Measurements from ENCODE around the gene FGF11. TPM values are rescaled to one million over a fixed set of nuclear protein-coding genes. Genes with fewer than 3 reads are reported as not detected.

Gene FGF11
- total and polyA plus RNA-seq, 2 of the 4 experiments (the other 2 are of a cell fraction), result 0.18 to 1.1 TPM

DNA sequence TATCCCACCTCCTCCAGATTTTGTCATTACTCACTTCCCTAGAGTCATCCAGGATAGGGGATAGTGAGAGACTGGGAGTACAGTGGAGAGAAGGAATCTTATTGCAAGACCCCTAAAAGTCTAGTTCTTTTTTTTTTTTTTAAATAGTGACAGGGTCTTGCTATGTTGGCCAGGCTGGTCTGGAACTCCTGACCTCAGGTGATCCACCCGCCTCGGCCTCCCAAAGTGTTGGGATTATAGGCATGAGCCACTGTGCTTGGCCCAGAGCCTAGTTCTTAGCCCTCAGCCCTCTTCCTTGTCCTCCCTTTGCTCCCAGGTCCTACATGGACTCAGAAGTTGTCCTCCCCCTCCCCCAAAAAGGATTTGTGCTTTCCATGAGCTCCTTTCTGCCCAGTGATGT, 2.8 kb downstream of the FGF11 start:
- Histone ChIP-seq H2AFZ (replicated peaks; ENCODE audit: low read length, poor library complexity) (no peak overlapping the region), H2AK5ac (ENCODE audit: low read depth, low read length) (no peak overlapping the region), H4K91ac (ENCODE audit: insufficient read depth, low read depth, low read length) (no peak overlapping the region), H2BK5ac (ENCODE audit: low read depth, low read length, poor library complexity, severe bottlenecking) (no peak overlapping the region), H2BK15ac (ENCODE audit: low read depth, low read length) (no peak overlapping the region), H3K4me1 (ENCODE audit: control insufficient read depth, insufficient read depth, low read length) (peaks cover 22% of the 10 kb centered on the region), H3K79me1 (ENCODE audit: low read depth in 1 of 2, low read length in 2 of 2) (no peaks in the 10 kb centered on the region), H3K56ac (ENCODE audit: extremely low read depth, insufficient read depth, low read length) (no peak overlapping the region), H4K8ac (ENCODE audit: low read depth in 2 of 2, low read length in 2 of 2) (no peak overlapping the region), H3K4me3 (ENCODE audit: insufficient read depth, low read depth, low read length) (no peak overlapping the region), H3K9me1 (ENCODE audit: insufficient read depth, low read length) (0 out of 2 replicates have a peak, but pooled peaks cover 8% of the 10 kb centered on the region), H3K18ac (ENCODE audit: low read depth, low read length) (no peak overlapping the region), H3K36me3 (ENCODE audit: control insufficient read depth, insufficient read depth, low read length) (no peaks in the 10 kb centered on the region), H2BK20ac (ENCODE audit: low read depth, low read length) (no peak overlapping the region), H3K27ac (ENCODE audit: insufficient read depth, low read length) (no peak overlapping the region), H3K9me3 (ENCODE audit: control insufficient read depth, insufficient read depth, low read length) (no peaks in the 10 kb centered on the region), H2BK120ac (ENCODE audit: low read depth, low read length) (no peak overlapping the region), H3K4ac (ENCODE audit: low read depth, low read length) (no peak overlapping the region), H3K9ac (ENCODE audit: low read depth, low read length) (no peak overlapping the region), H4K5ac (ENCODE audit: low read depth, low read length) (no peak overlapping the region), H3K4me2 (ENCODE audit: low read depth, low read length) (no peak overlapping the region), H3K23ac (ENCODE audit: low read depth, low read length) (no peak overlapping the region), H4K20me1 (ENCODE audit: insufficient read depth, low read length) (0 out of 2 replicates have a peak, but pooled peaks cover 3% of the 10 kb centered on the region), H3K27me3 (ENCODE audit: control insufficient read depth, insufficient read depth, low read length) (peaks cover 50% of the 10 kb centered on the region), H3K14ac (replicated peaks; ENCODE audit: low read depth, low read length) (no peak overlapping the region), H2AK9ac (replicated peaks; ENCODE audit: low read depth, low read length, poor library complexity) (no peak overlapping the region)
- in situ Hi-C loops (cut with MboI; ENCODE audit: low sequenced_read_pairs) (no loop called here), dilution Hi-C loops (cut with HindIII; ENCODE audit: low sequenced_read_pairs, unreplicated experiment) (no loop called here), intact Hi-C loops (cut with micrococcal nuclease) (no loop called here)
- DNase-seq (no peak), ATAC-seq (ENCODE audit: low read depth) (no peak)
- TF ChIP-seq, protein P1, sequence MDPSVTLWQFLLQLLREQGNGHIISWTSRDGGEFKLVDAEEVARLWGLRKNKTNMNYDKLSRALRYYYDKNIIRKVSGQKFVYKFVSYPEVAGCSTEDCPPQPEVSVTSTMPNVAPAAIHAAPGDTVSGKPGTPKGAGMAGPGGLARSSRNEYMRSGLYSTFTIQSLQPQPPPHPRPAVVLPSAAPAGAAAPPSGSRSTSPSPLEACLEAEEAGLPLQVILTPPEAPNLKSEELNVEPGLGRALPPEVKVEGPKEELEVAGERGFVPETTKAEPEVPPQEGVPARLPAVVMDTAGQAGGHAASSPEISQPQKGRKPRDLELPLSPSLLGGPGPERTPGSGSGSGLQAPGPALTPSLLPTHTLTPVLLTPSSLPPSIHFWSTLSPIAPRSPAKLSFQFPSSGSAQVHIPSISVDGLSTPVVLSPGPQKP (IDR thresholded peaks at IDR 0.05; ENCODE audit: borderline replicate concordance, low read depth, low read length), result no peak
- TF ChIP-seq, protein P2, sequence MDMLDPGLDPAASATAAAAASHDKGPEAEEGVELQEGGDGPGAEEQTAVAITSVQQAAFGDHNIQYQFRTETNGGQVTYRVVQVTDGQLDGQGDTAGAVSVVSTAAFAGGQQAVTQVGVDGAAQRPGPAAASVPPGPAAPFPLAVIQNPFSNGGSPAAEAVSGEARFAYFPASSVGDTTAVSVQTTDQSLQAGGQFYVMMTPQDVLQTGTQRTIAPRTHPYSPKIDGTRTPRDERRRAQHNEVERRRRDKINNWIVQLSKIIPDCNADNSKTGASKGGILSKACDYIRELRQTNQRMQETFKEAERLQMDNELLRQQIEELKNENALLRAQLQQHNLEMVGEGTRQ (IDR thresholded peaks at IDR 0.05; ENCODE audit: low read depth, low read length), result no peak
- no peak for TF ChIP-seq MXI1 (IDR thresholded peaks at IDR 0.05; ENCODE audit: borderline replicate concordance, low read depth, low read length)
- TF ChIP-seq, protein P3, sequence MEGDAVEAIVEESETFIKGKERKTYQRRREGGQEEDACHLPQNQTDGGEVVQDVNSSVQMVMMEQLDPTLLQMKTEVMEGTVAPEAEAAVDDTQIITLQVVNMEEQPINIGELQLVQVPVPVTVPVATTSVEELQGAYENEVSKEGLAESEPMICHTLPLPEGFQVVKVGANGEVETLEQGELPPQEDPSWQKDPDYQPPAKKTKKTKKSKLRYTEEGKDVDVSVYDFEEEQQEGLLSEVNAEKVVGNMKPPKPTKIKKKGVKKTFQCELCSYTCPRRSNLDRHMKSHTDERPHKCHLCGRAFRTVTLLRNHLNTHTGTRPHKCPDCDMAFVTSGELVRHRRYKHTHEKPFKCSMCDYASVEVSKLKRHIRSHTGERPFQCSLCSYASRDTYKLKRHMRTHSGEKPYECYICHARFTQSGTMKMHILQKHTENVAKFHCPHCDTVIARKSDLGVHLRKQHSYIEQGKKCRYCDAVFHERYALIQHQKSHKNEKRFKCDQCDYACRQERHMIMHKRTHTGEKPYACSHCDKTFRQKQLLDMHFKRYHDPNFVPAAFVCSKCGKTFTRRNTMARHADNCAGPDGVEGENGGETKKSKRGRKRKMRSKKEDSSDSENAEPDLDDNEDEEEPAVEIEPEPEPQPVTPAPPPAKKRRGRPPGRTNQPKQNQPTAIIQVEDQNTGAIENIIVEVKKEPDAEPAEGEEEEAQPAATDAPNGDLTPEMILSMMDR (conservative IDR thresholded peaks at IDR 0.05; ENCODE audit: low read depth, low read length), result no peak
- no peak for TF ChIP-seq RCOR1 (IDR thresholded peaks at IDR 0.05; ENCODE audit: insufficient replicate concordance, low read length)
- no peak for TF ChIP-seq BHLHE40 (IDR thresholded peaks at IDR 0.05; ENCODE audit: low read depth, low read length)
- no peak for TF ChIP-seq POLR2A (IDR thresholded peaks at IDR 0.05; ENCODE audit: low read depth, low read length)
- no peak for TF ChIP-seq MAZ (IDR thresholded peaks at IDR 0.05; ENCODE audit: borderline replicate concordance, low read depth, low read length)
- TF ChIP-seq CHD1 (IDR thresholded peaks at IDR 0.05; ENCODE audit: low read depth, low read length), result no peak
- TF ChIP-seq RAD21 (IDR thresholded peaks at IDR 0.05; ENCODE audit: low read length), result no peak
- no peak for TF ChIP-seq CEBPB (IDR thresholded peaks at IDR 0.05; ENCODE audit: low read depth, low read length)
- TF ChIP-seq RFX5 (IDR thresholded peaks at IDR 0.05; ENCODE audit: low read depth, low read length), result no peak
- no CpG with 5 or more reads among the region's 2 CpGs for WGBS, 2 experiments (ENCODE audit: extremely low coverage in 2 of 2, insufficient read length in 1 of 2)
- ChIA-PET POLR2A (ENCODE audit: unreplicated experiment) (no interaction called here), CTCF (no interaction called here)
- BruUV-seq (replicated peaks), result no TSS peak
